CD4-positive, alpha-beta memory T cell (primary cell): ENCODE measurements around the gene MTPN. TPM values are rescaled to one million over a fixed set of nuclear protein-coding genes. Genes with fewer than 3 reads are reported as not detected.

Experiments used
- CTCF ChIA-PET: fragments of 350-600 bp; sonication (Branson Sonifier 250); formaldehyde crosslinking; loops from one replicate; lab custom pipeline; 2021; ENCODE audit warnings: inconsistent platforms; ENCODE audit not compliant: partially characterized antibody; lab: Charles Lee
- POLR2A ChIA-PET: fragments of 350-600 bp; sonication (Branson Sonifier 250); formaldehyde crosslinking; loops from one replicate; lab custom pipeline; 2021; ENCODE audit not compliant: partially characterized antibody; lab: Charles Lee
- DNase-seq, 5 donors: peaks; one replicate each; pipeline versions ENCODE4 v3.0.0 to v3.0.0-alpha.2; 2020 to 2022; ENCODE audit warnings: mixed read lengths in 1 of 5
- H3K27ac ChIP-seq: one replicate; pipeline ENCODE4 v1.7.0; 2013; ENCODE audit warnings: low read depth, low read length
- H3K27me3 ChIP-seq: 2 replicates; pipeline ENCODE4 v1.7.0; 2013; ENCODE audit warnings: mild to moderate bottlenecking, low read length, moderate library complexity; ENCODE audit not compliant: insufficient read depth
- H3K36me3 ChIP-seq: 2 replicates; pipeline ENCODE4 v1.7.0; 2013; ENCODE audit warnings: mild to moderate bottlenecking, low read length, moderate library complexity; ENCODE audit not compliant: insufficient read depth
- H3K4me1 ChIP-seq: 2 replicates; pipeline ENCODE4 v1.7.0; 2013; ENCODE audit warnings: mild to moderate bottlenecking, low read length, moderate library complexity; ENCODE audit not compliant: insufficient read depth
- H3K4me3 ChIP-seq, 2 donors: one replicate each; pipeline ENCODE4 v1.7.0; 2013; ENCODE audit warnings: low read length in 2 of 2, mild to moderate bottlenecking in 1 of 2
- H3K9me3 ChIP-seq, 2 donors: one replicate each; pipeline ENCODE4 v1.7.0; 2013; ENCODE audit warnings: low read length in 2 of 2, control low read depth in 1 of 2; ENCODE audit not compliant: control insufficient read depth in 1 of 2
- H3K27ac Mint-ChIP-seq, 7 donors: one replicate each; pipeline ENCODE4 v1.8.0; 2020 to 2021; ENCODE audit warnings: mixed read lengths in 7 of 7, mild to moderate bottlenecking in 6 of 7, inconsistent platforms in 3 of 7, moderate library complexity in 3 of 7
- H3K27me3 Mint-ChIP-seq, 2 donors: one replicate each; pipeline ENCODE4 v1.8.0; 2020 to 2021; ENCODE audit warnings: mixed read lengths in 2 of 2
- H3K36me3 Mint-ChIP-seq, 2 donors: one replicate each; pipeline ENCODE4 v1.8.0; 2020 to 2021; ENCODE audit warnings: mixed read lengths in 2 of 2, inconsistent platforms in 1 of 2, mild to moderate bottlenecking in 1 of 2
- H3K4me1 Mint-ChIP-seq, 4 donors: one replicate each; pipeline ENCODE4 v1.8.0; 2020 to 2021; ENCODE audit warnings: mixed read lengths in 4 of 4, mild to moderate bottlenecking in 1 of 4
- H3K4me3 Mint-ChIP-seq, 8 donors: one replicate each; pipeline ENCODE4 v1.8.0; 2020 to 2021; ENCODE audit warnings: mixed read lengths in 8 of 8, mild to moderate bottlenecking in 7 of 8, moderate library complexity in 6 of 8, inconsistent platforms in 3 of 8
- H3K9me3 Mint-ChIP-seq, 8 donors: one replicate each; pipeline ENCODE4 v1.8.0; 2020 to 2021; ENCODE audit warnings: mixed read lengths in 8 of 8, mild to moderate bottlenecking in 5 of 8, inconsistent platforms in 3 of 8, moderate library complexity in 1 of 8
- intact Hi-C: fragments of 100-400 bp; cut with micrococcal nuclease; formaldehyde crosslinking; loops from one replicate; pipeline ENCODE4 v1.15.1; 2023
- polyA plus RNA-seq, 2 donors: library from polyadenylated mRNA; unstranded; fragments of 300-500 nt; fragmentation: Illumina TruSeq; gene quantifications; one replicate each; pipeline ENCODE4 v1.2.3, GENCODE V29; 2021
- total RNA-seq, 2 experiments: library from RNA; stranded (reverse); gene quantifications; one replicate each; pipeline ENCODE4 v1.2.3, GENCODE V29; 2021

MTPN gene
- total and polyA plus RNA-seq, 4 experiments from 2014 or later, result 63.6 to 105 (median 83.8) TPM

DNA sequence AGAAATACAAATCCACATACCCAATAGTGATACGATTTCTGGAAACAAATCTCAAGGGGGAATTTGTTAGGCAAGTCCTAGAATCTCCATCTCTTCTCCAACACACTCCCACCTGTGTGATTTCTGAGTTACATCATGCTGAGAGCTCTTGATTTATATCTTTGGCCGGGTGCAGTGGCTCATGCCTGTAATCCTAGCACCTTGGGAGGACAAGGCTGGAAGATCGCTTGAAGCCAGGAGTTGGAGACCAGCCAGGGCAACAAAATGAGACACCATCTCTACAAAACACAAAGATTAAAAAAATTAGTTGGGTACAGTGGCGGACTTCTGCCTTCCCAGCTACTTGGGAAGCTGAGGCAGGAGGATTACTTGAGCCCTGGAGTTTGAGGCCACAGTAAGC lies 1.5 kb upstream of the MTPN start:
- H3K36me3 ChIP-seq, result no peaks in the 10 kb centered on the region
- POLR2A ChIA-PET, result interaction anchor here (1.1 to 2.0 kb wide), 2 partner anchors 9 to 14 kb away, joined by 3 to 4 read pairs; no protein-coding TSS in a partner anchor

GRCh38 chr7:135977742-135978066 lies 545 bp upstream of the MTPN start:
- no peaks in the 10 kb centered on the region for H3K27me3 ChIP-seq
- peak overlapping the region; percentile 93 for H3K27ac ChIP-seq
- Mint-ChIP-seq H3K4me1 (peaks cover 59 to 94% (median 76%) of the 10 kb centered on the region in 4 donors), H3K27ac (peak overlapping the region; percentile 89 to 98 (median 95)), H3K27me3 (no peaks in the 10 kb centered on the region), H3K36me3 (peaks cover 9 to 23% of the 10 kb centered on the region in 2 donors), H3K4me3 (peak overlapping the region; percentile 89 to 100 (median 96)), H3K9me3 (peaks cover 0 to 3% (median 0%) of the 10 kb centered on the region in 8 donors)
- POLR2A ChIA-PET, result interaction anchor here (0.7 to 2.0 kb wide), 4 partner anchors 10 to 316 kb away, joined by 3 to 4 read pairs (median 3); partner anchors contain the start of gene STMP1
- peak overlapping the region; percentile 82 to 90 for H3K4me3 ChIP-seq
- intact Hi-C loops, result loop anchor here (1.0 to 5.0 kb wide), 6 partner anchors 315 to 1660 kb away; partner anchors contain the start of genes AGBL3, BPGM, CNOT4 and SLC35B4
- DNase-seq, result no peak
- peaks cover 5% of the 10 kb centered on the region for H3K36me3 ChIP-seq
- CTCF ChIA-PET, result interaction anchor here (1.0 kb wide), 2 partner anchors 33 to 315 kb away, joined by 3 read pairs; no protein-coding TSS in a partner anchor
- peaks cover 88% of the 10 kb centered on the region for H3K4me1 ChIP-seq
- H3K9me3 ChIP-seq, result no peaks in the 10 kb centered on the region

More for the DNA sequence above, 1.5 kb upstream of the MTPN start:
- CTCF ChIA-PET, result no interaction called here
- Mint-ChIP-seq H3K9me3 (peaks cover 0 to 3% (median 0%) of the 10 kb centered on the region in 8 donors), H3K4me1 (peaks cover 54 to 94% (median 75%) of the 10 kb centered on the region in 4 donors), H3K27me3 (no peaks in the 10 kb centered on the region), H3K27ac (peak overlapping the region in 2 of 7 donors; percentile 66 to 79), H3K4me3 (peak overlapping the region in 2 of 8 donors; percentile 20 to 36), H3K36me3 (peaks cover 7 to 16% of the 10 kb centered on the region in 2 donors)
- Histone ChIP-seq H3K27me3 (no peaks in the 10 kb centered on the region), H3K9me3 (no peaks in the 10 kb centered on the region), H3K4me3 (no peak overlapping the region), H3K4me1 (peaks cover 88% of the 10 kb centered on the region), H3K27ac (no peak overlapping the region)
- intact Hi-C loops, result loop anchor here (5.0 kb wide), 2 partner anchors 1331 to 1661 kb away; partner anchors contain the start of genes BPGM and SLC35B4
- DNase-seq, result no peak

DNA sequence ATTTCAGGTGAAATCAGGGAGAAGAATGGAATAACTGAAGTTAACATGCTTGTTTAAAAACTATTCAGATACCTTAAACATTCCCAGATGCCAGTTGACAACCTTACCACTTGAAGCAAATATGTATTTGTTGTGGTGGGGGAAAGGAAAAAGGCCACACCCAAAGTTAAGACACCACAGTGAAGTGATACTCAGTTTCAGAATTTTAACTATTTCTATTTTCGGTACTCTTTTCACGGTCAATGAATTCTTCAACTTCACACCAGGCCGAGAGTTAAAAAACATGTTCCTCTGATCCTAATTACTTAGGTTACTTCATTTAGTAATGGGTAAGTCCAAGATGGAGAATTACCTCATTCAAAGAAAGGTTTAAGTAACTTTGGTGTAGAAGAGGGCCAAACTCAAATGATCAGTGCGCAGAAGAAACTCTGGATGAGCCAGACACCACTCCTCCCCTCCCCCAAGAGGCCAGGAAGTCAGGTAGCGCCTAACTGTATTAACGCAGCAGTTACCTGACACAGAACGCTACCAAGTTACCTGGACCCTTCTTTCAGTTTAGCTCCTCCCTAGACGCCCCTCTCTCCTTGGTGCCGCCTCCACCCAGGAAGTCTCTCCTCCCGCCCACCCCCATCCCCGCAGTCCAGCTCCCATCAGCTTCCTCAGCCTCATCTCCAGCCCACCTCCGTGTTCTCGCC lies 700 bp downstream of the MTPN start:
- DNase-seq, result peak; percentile 36 to 65 (median 43)
- Mint-ChIP-seq H3K36me3 (peaks cover 14 to 30% of the 10 kb centered on the region in 2 donors), H3K27ac (peak overlapping the region; percentile 89 to 98 (median 95)), H3K27me3 (no peaks in the 10 kb centered on the region), H3K4me3 (peak overlapping the region; percentile 89 to 100 (median 96)), H3K4me1 (peaks cover 58 to 91% (median 73%) of the 10 kb centered on the region in 4 donors), H3K9me3 (peaks cover 0 to 3% (median 0%) of the 10 kb centered on the region in 8 donors)
- Histone ChIP-seq H3K9me3 (no peaks in the 10 kb centered on the region), H3K4me3 (peak overlapping the region; percentile 82 to 90), H3K36me3 (peaks cover 7% of the 10 kb centered on the region), H3K27ac (peak overlapping the region; percentile 93), H3K4me1 (peaks cover 88% of the 10 kb centered on the region), H3K27me3 (no peaks in the 10 kb centered on the region)
- CTCF ChIA-PET, result interaction anchor here (1.0 kb wide), 1 partner anchor 314 kb away, joined by 3 read pairs; no protein-coding TSS in a partner anchor
- POLR2A ChIA-PET, result interaction anchor here (0.7 to 2.0 kb wide), 4 partner anchors 10 to 314 kb away, joined by 3 to 7 read pairs (median 4); partner anchors contain the start of gene STMP1
- intact Hi-C loops, result loop anchor here (1.0 to 5.0 kb wide), 6 partner anchors 314 to 1659 kb away; partner anchors contain the start of genes AGBL3, BPGM, CNOT4 and SLC35B4

DNA sequence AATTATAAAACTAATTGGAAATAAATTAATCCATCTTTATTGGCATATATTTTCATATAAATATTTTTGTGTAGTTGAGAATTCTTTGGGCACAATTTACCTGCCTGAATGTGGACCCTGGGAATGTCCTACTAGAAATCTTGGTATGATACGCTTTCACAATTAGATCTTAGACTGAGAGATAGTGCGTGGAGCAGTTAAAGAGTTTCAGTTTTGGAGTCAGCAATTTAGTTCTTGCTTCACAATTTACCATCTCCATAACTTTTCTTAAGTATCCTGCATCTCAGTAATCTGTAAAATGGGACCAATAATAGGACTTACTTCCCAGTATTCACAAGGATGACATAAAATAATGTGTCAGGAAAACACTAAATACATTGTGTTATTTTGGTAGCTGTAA lies 2.0 kb downstream of the MTPN start:
- peak overlapping the region in 6 of 7 donors; percentile 15 to 89 (median 60) for H3K27ac Mint-ChIP-seq
- CTCF ChIA-PET, result interaction anchor here (0.9 to 1.5 kb wide), 3 partner anchors 9 to 36 kb away, joined by 3 to 4 read pairs (median 3); no protein-coding TSS in a partner anchor

GRCh38 chr7:135974667-135975066 lies 2.5 kb downstream of the MTPN start:
- DNase-seq, result no peak
- Mint-ChIP-seq H3K36me3 (peaks cover 23 to 37% of the 10 kb centered on the region in 2 donors), H3K27me3 (no peaks in the 10 kb centered on the region), H3K4me3 (peak overlapping the region; percentile 2 to 85 (median 69)), H3K27ac (peak overlapping the region; percentile 1 to 89 (median 48)), H3K9me3 (peaks cover 0 to 3% (median 0%) of the 10 kb centered on the region in 8 donors), H3K4me1 (peaks cover 51 to 85% (median 68%) of the 10 kb centered on the region in 4 donors)
- Histone ChIP-seq H3K36me3 (peaks cover 12% of the 10 kb centered on the region), H3K27ac (peak overlapping the region; percentile 4), H3K9me3 (no peaks in the 10 kb centered on the region), H3K27me3 (no peaks in the 10 kb centered on the region), H3K4me1 (peaks cover 78% of the 10 kb centered on the region), H3K4me3 (peak overlapping the region in 1 of 2 donors; percentile 6)
- intact Hi-C loops, result loop anchor here (5.0 kb wide), 2 partner anchors 1327 to 1657 kb away; partner anchors contain the start of genes BPGM and SLC35B4
- ChIA-PET CTCF (interaction anchor here (1.0 to 1.5 kb wide), 3 partner anchors 33 to 36 kb away, joined by 3 read pairs; no protein-coding TSS in a partner anchor), POLR2A (interaction anchor here (1.5 kb wide), 1 partner anchor 23 kb away, joined by 5 read pairs; no protein-coding TSS in a partner anchor)

More for the DNA sequence above, 2.0 kb downstream of the MTPN start:
- Histone ChIP-seq H3K4me1 (peaks cover 83% of the 10 kb centered on the region), H3K4me3 (peak overlapping the region in 1 of 2 donors; percentile 90), H3K9me3 (no peaks in the 10 kb centered on the region), H3K27ac (peak overlapping the region; percentile 93), H3K27me3 (no peaks in the 10 kb centered on the region), H3K36me3 (peaks cover 12% of the 10 kb centered on the region)
- Mint-ChIP-seq H3K9me3 (peaks cover 0 to 3% (median 0%) of the 10 kb centered on the region in 8 donors), H3K4me3 (peak overlapping the region; percentile 89 to 100 (median 96)), H3K27me3 (no peaks in the 10 kb centered on the region), H3K4me1 (peaks cover 52 to 85% (median 68%) of the 10 kb centered on the region in 4 donors), H3K36me3 (peaks cover 18 to 33% of the 10 kb centered on the region in 2 donors)
- POLR2A ChIA-PET, result interaction anchor here (1.0 to 1.5 kb wide), 2 partner anchors 16 to 23 kb away, joined by 3 to 5 read pairs; no protein-coding TSS in a partner anchor
- DNase-seq, result no peak
- intact Hi-C loops, result loop anchor here (5.0 kb wide), 2 partner anchors 1328 to 1658 kb away; partner anchors contain the start of genes BPGM and SLC35B4

DNA sequence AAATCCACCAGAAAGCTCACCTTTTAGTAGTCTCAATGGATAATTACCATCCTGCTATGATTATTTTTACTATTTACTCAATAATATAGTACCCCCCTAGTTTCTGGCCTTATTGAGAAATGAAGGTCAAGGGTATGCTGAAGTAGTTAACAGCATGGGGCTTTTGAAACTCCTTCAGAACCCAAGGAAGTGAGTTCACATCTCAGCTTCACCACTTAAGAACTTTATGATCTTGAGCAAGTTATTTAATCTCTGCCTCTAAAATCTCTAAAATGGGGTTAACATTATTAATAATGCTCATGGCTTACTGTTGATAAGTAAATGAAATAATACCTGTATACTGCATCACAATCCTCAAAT lies 5.8 kb downstream of the MTPN start:
- Histone ChIP-seq H3K4me1 (peaks cover 81% of the 10 kb centered on the region), H3K27me3 (no peaks in the 10 kb centered on the region), H3K4me3 (no peak overlapping the region), H3K27ac (no peak overlapping the region), H3K36me3 (peaks cover 18% of the 10 kb centered on the region), H3K9me3 (no peaks in the 10 kb centered on the region)
- no peak for DNase-seq
- intact Hi-C loops, result no loop called here
- Mint-ChIP-seq H3K9me3 (no peaks in the 10 kb centered on the region), H3K27ac (no peak overlapping the region), H3K27me3 (no peaks in the 10 kb centered on the region), H3K4me3 (peak overlapping the region in 3 of 8 donors; percentile 5 to 60 (median 59)), H3K36me3 (peaks cover 43 to 46% of the 10 kb centered on the region in 2 donors), H3K4me1 (peaks cover 55 to 88% (median 71%) of the 10 kb centered on the region in 4 donors)
- ChIA-PET CTCF (no interaction called here), POLR2A (interaction anchor here (0.6 kb wide), 1 partner anchor 528 kb away, joined by 3 read pairs; no protein-coding TSS in a partner anchor)
